ENCODE measurements around the gene PNPLA2. TPM values are rescaled to one million over a fixed set of nuclear protein-coding genes. Genes with fewer than 3 reads are reported as not detected.

The PNPLA2 gene
- total RNA-seq, 1 donor from 2014 or later, result 159 TPM

GRCh38 chr11:830295-831117, 11.8 kb downstream of the PNPLA2 start:
- peak; percentile 77 for DNase-seq (ENCODE audit: low spot score)

- DNase-seq (ENCODE audit: low spot score), result no peak
Measured at GRCh38 chr11:831118-831864, 12.6 kb downstream of the PNPLA2 start.

GRCh38 chr11:831961-832528, 13.3 kb downstream of the PNPLA2 start:
- no peak for DNase-seq (ENCODE audit: low spot score)

- DNase-seq (ENCODE audit: low spot score), result no peak
Measured at GRCh38 chr11:832529-833113, 13.9 kb downstream of the PNPLA2 start, which contains the start of gene CD151. CD151 (plus strand) TSS chr11:832952; CDS start chr11:836070, 3,118 bp downstream.

- no peak for DNase-seq (ENCODE audit: low spot score)
Measured at GRCh38 chr11:833114-833791, 14.5 kb downstream of the PNPLA2 start.

GRCh38 chr11:833849-834311, 15.2 kb downstream of the PNPLA2 start:
- DNase-seq (ENCODE audit: low spot score), result no peak

GRCh38 chr11:834371-835316, 15.9 kb downstream of the PNPLA2 start:
- peak; percentile 77 for DNase-seq (ENCODE audit: low spot score)

- DNase-seq (ENCODE audit: low spot score), result no peak
Measured at GRCh38 chr11:836274-836673, 17.6 kb downstream of the PNPLA2 start.

GRCh38 chr11:836700-837099, 18.0 kb downstream of the PNPLA2 start:
- DNase-seq (ENCODE audit: low spot score), result no peak

- DNase-seq (ENCODE audit: low spot score), result no peak
Measured at GRCh38 chr11:837189-837989, 18.7 kb downstream of the PNPLA2 start.

GRCh38 chr11:837990-838307, 19.2 kb downstream of the PNPLA2 start:
- no peak for DNase-seq (ENCODE audit: low spot score)

- DNase-seq (ENCODE audit: low spot score), result no peak
Measured at GRCh38 chr11:838441-839279, 19.9 kb downstream of the PNPLA2 start.

GRCh38 chr11:839280-839623, 20.5 kb downstream of the PNPLA2 start:
- no peak for DNase-seq (ENCODE audit: low spot score)

GRCh38 chr11:839875-840617, 21.3 kb downstream of the PNPLA2 start:
- no peak for DNase-seq (ENCODE audit: low spot score)

GRCh38 chr11:841981-842369, 23.3 kb downstream of the PNPLA2 start:
- no peak for DNase-seq (ENCODE audit: low spot score)

- peak; percentile 87 for DNase-seq (ENCODE audit: low spot score)
Measured at GRCh38 chr11:842370-843002, 23.8 kb downstream of the PNPLA2 start, which contains the start of the genes POLR2L and TSPAN4. POLR2L (minus strand) TSS chr11:842529; CDS start chr11:842508, 21 bp downstream. TSPAN4 (plus strand) TSS chr11:842852; CDS start chr11:850305, 7,453 bp downstream.

- DNase-seq (ENCODE audit: low spot score), result no peak
Measured at GRCh38 chr11:843086-843734, 24.5 kb downstream of the PNPLA2 start.
